ENCODE results near the gene ZFYVE9. TPM values are rescaled to one million over a fixed set of nuclear protein-coding genes. Genes with fewer than 3 reads are reported as not detected.

Gene ZFYVE9
- total and polyA plus RNA-seq, 9 of the 15 experiments (the other 6 are each of a cell fraction or from before 2014, with no cell fraction given) = 0.52 to 14.4 (median 8.9) TPM

GRCh38 chr1:52346653-52347052 is 204.8 kb downstream of the ZFYVE9 start:
- ChIA-PET POLR2A (interaction anchor here (0.9 kb wide), 1 partner anchor 11 kb away, joined by 3 read pairs; no protein-coding TSS in a partner anchor), CTCF (ENCODE audit: low intra/inter-chr PET ratio) (no interaction called here)
- DNase-seq (ENCODE audit: extremely low read depth in 1 of 4, low spot score in 3 of 4) (no peak), ATAC-seq (no peak), FAIRE-seq (no peak)
- H3K27me3 ChIP-seq (ENCODE audit: control insufficient read depth in 2 of 2, insufficient read depth in 2 of 2, low read length in 2 of 2) = no peaks in the 10 kb centered on the region
- peaks cover 5% of the 10 kb centered on the region; the same call in 1 of the 3 replicates for H3K36me3 ChIP-seq (ENCODE audit: control insufficient read depth, insufficient read depth, low read length)
- no peak overlapping the region for H3K4me2 ChIP-seq (ENCODE audit: insufficient read depth, low read length)
- H3K27ac ChIP-seq (ENCODE audit: extremely low read depth, low read depth, low read length) = no peak overlapping the region
- H3K4me3 ChIP-seq = no peak overlapping the region
- TF ChIP-seq, protein P1, sequence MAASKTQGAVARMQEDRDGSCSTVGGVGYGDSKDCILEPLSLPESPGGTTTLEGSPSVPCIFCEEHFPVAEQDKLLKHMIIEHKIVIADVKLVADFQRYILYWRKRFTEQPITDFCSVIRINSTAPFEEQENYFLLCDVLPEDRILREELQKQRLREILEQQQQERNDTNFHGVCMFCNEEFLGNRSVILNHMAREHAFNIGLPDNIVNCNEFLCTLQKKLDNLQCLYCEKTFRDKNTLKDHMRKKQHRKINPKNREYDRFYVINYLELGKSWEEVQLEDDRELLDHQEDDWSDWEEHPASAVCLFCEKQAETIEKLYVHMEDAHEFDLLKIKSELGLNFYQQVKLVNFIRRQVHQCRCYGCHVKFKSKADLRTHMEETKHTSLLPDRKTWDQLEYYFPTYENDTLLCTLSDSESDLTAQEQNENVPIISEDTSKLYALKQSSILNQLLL (CRISPR knock-in tag; IDR thresholded peaks at IDR 0.05; ENCODE audit: borderline replicate concordance) = no peak
- TF ChIP-seq MEIS2 (IDR thresholded peaks at IDR 0.05; ENCODE audit: partially characterized antibody) (no peak), ID3 (CRISPR knock-in tag; IDR thresholded peaks at IDR 0.05) (no peak), ID3 (tag; IDR thresholded peaks at IDR 0.05) (no peak)
- H3K9me1 ChIP-seq (ENCODE audit: control insufficient read depth, insufficient read depth, low read length) = no peaks in the 10 kb centered on the region
- intact Hi-C loops (cut with micrococcal nuclease) = loop anchor here (10.0 kb wide), 1 partner anchor 452 kb away; no protein-coding TSS in a partner anchor
- in situ Hi-C loops (cut with MboI) = no loop called here
- H3K4me1 ChIP-seq (replicated peaks in 1 of 2; ENCODE audit: control insufficient read depth in 2 of 2, insufficient read depth in 2 of 2, low read length in 2 of 2) = no peaks in the 10 kb centered on the region
- WGBS (ENCODE audit: insufficient coverage, low coverage, missing lambda C conversion rate) = 77% methylated on average over 4 of the region's 4 CpGs
- H3K9ac ChIP-seq (ENCODE audit: insufficient read depth in 1 of 2, low read depth in 2 of 2, low read length in 2 of 2) = no peak overlapping the region
- BruUV-seq (replicated peaks) = no TSS peak
- no peaks in the 10 kb centered on the region for H3K9me3 ChIP-seq (replicated peaks; ENCODE audit: control insufficient read depth, insufficient read depth, low read depth, low read length)
- H3K79me2 ChIP-seq (ENCODE audit: control insufficient read depth, insufficient read depth, low read length) = no peaks in the 10 kb centered on the region
- H4K20me1 ChIP-seq (replicated peaks; ENCODE audit: control insufficient read depth, insufficient read depth, low read length) = no peaks in the 10 kb centered on the region
- H2AFZ ChIP-seq (ENCODE audit: low read depth, low read length) = no peak overlapping the region

All from K562 (cell line).